DOHH2 (cell line): ENCODE measurements around the gene UFM1.

ENCODE experiments used
- CTCF ChIP-seq: fragments of 200-600 bp; sonication (generic); IDR thresholded peaks from one replicate; pipeline ENCODE4 v1.5.1; 2014; ENCODE audit warnings: antibody characterized with exemption, mild to moderate bottlenecking, low read depth, low read length; ENCODE audit not compliant: poor library complexity, severe bottlenecking
- EZH2phosphoT487 ChIP-seq: fragments of 200-600 bp; sonication (generic); IDR thresholded peaks from 2 replicates; pipeline ENCODE4 v1.6.1; 2017; ENCODE audit warnings: borderline replicate concordance, mild to moderate bottlenecking, antibody characterized with exemption, low read length, moderate library complexity, mixed read lengths

GRCh38 chr13:38391341-38391740 lies 41.7 kb downstream of the UFM1 start:
- TF ChIP-seq CTCF (no peak), EZH2phosphoT487 (no peak)
